HepG2 (cell line): Measurements from ENCODE around the gene RAB17. TPM values are rescaled to one million over a fixed set of nuclear protein-coding genes. Genes with fewer than 3 reads are reported as not detected.

ENCODE experiments used
- ARID2 ChIP-seq: sonication (generic); formaldehyde crosslinking; IDR thresholded peaks from 2 replicates; pipeline ENCODE4 v1.8.1; 2022; ENCODE audit warnings: mild to moderate bottlenecking, missing genetic modification reagents, borderline replicate concordance
- ARID5B ChIP-seq: IDR thresholded peaks from 2 replicates; pipeline ENCODE4 v1.4.0; 2020; ENCODE audit warnings: mild to moderate bottlenecking, missing genetic modification reagents
- ATM ChIP-seq: fragments of 450-650 bp; IDR thresholded peaks from 2 replicates; pipeline ENCODE4 v1.7.1; 2017; ENCODE audit warnings: mild to moderate bottlenecking, borderline replicate concordance
- BCL6 ChIP-seq: IDR thresholded peaks from 2 replicates; pipeline ENCODE4 v1.6.1; 2016; ENCODE audit warnings: missing genetic modification reagents, missing compliant biosample characterization
- BRCA1 ChIP-seq: sonication (generic); formaldehyde crosslinking; IDR thresholded peaks from 2 replicates; pipeline ENCODE4 v1.4.0; 2020; ENCODE audit warnings: missing genetic modification reagents
- DNMT1 ChIP-seq: sonication (generic); formaldehyde crosslinking; IDR thresholded peaks from 2 replicates; pipeline ENCODE4 v1.5.1; 2020; ENCODE audit warnings: mild to moderate bottlenecking, missing genetic modification reagents
- ETV5 ChIP-seq: IDR thresholded peaks from 2 replicates; pipeline ENCODE4 v1.6.1; 2018; ENCODE audit warnings: missing biosample characterization, missing genetic modification reagents, inconsistent platforms, borderline replicate concordance
- ETV6 ChIP-seq: sonication (generic); formaldehyde crosslinking; conservative IDR thresholded peaks from 2 replicates; pipeline ENCODE4 v1.4.0; 2020; ENCODE audit warnings: missing genetic modification reagents
- GATAD1 ChIP-seq: IDR thresholded peaks from 2 replicates; pipeline ENCODE4 v1.6.1; 2016; ENCODE audit warnings: missing genetic modification reagents, missing compliant biosample characterization
- GATAD2A ChIP-seq: IDR thresholded peaks from 2 replicates; pipeline ENCODE4 v1.6.1; 2016
- HMG20A ChIP-seq: IDR thresholded peaks from 2 replicates; pipeline ENCODE4 v1.6.1; 2016; ENCODE audit warnings: borderline replicate concordance
- NR2F2 ChIP-seq: IDR thresholded peaks from 2 replicates; pipeline ENCODE4 v1.6.1; 2012; ENCODE audit warnings: low read depth, inconsistent platforms, borderline replicate concordance
- RCOR2 ChIP-seq: IDR thresholded peaks from 2 replicates; pipeline ENCODE4 v1.6.1; 2016; ENCODE audit warnings: missing biosample characterization, missing genetic modification reagents
- RXRA ChIP-seq: sonication (generic); formaldehyde crosslinking; IDR thresholded peaks from 2 replicates; pipeline ENCODE4 v1.5.1; 2020; ENCODE audit warnings: missing genetic modification reagents
- SALL2 ChIP-seq: sonication (generic); formaldehyde crosslinking; IDR thresholded peaks from 2 replicates; pipeline ENCODE4 v1.8.1; 2023; ENCODE audit warnings: mild to moderate bottlenecking, missing genetic modification reagents, inconsistent platforms
- SRSF4 ChIP-seq: fragments of 200-400 bp; formaldehyde crosslinking; IDR thresholded peaks from one replicate; pipeline ENCODE4 v1.6.1; 2018; ENCODE audit warnings: mild to moderate bottlenecking, low read depth, low read length, moderate library complexity; ENCODE audit not compliant: poor library complexity, severe bottlenecking
- TCF7L2 ChIP-seq: IDR thresholded peaks from 2 replicates; pipeline ENCODE4 v1.6.1; 2011; ENCODE audit warnings: mild to moderate bottlenecking, low read depth, low read length, moderate library complexity
- TEAD3 ChIP-seq: optimal IDR thresholded peaks from 2 replicates; pipeline ENCODE3; 2016; ENCODE audit warnings: borderline replicate concordance
- ZFX ChIP-seq: sonication (generic); formaldehyde crosslinking; IDR thresholded peaks from 2 replicates; pipeline ENCODE4 v1.4.0; 2020; ENCODE audit warnings: mild to moderate bottlenecking, low read depth, missing genetic modification reagents, moderate library complexity
- ZNF10 ChIP-seq: sonication (generic); formaldehyde crosslinking; IDR thresholded peaks from 2 replicates; pipeline ENCODE4 v1.4.0; 2020; ENCODE audit warnings: mild to moderate bottlenecking, low read depth, missing genetic modification reagents, borderline replicate concordance
- ZNF12 ChIP-seq: sonication (generic); formaldehyde crosslinking; IDR thresholded peaks from 2 replicates; pipeline ENCODE4 v1.5.0; 2020; ENCODE audit warnings: missing genetic modification reagents
- ZNF263 ChIP-seq: sonication (generic); formaldehyde crosslinking; IDR thresholded peaks from 2 replicates; pipeline ENCODE4 v1.4.0; 2020; ENCODE audit warnings: missing genetic modification reagents
- ZNF451 ChIP-seq: sonication (generic); formaldehyde crosslinking; IDR thresholded peaks from 2 replicates; pipeline ENCODE4 v1.5.0; 2020; ENCODE audit warnings: mild to moderate bottlenecking, missing genetic modification reagents
- ZNF678 ChIP-seq: sonication (generic); formaldehyde crosslinking; IDR thresholded peaks from 2 replicates; pipeline ENCODE4 v1.4.0; 2020; ENCODE audit warnings: mild to moderate bottlenecking, missing genetic modification reagents
- ZNF703 ChIP-seq: sonication (generic); formaldehyde crosslinking; IDR thresholded peaks from 2 replicates; pipeline ENCODE4 v1.5.1; 2020; ENCODE audit warnings: missing genetic modification reagents, mild to moderate bottlenecking, moderate library complexity, borderline replicate concordance
- ZNF841 ChIP-seq: sonication (generic); formaldehyde crosslinking; IDR thresholded peaks from 2 replicates; pipeline ENCODE4 v1.8.1; 2023; ENCODE audit warnings: missing genetic modification reagents, borderline replicate concordance
- ZSCAN22 ChIP-seq: sonication (generic); formaldehyde crosslinking; IDR thresholded peaks from 2 replicates; pipeline ENCODE4 v1.4.0; 2020; ENCODE audit warnings: mild to moderate bottlenecking, missing genetic modification reagents
- polyA plus RNA-seq, 8 experiments: library from polyadenylated mRNA; depleted of rRNA in 3 of 8; stranded (reverse) in 7 of 8; unstranded in 1 of 8; fragments of >200 nt; fragmentation: Illumina TruSeq in 4 of 8; extraction: Trizol in 4 of 8; gene quantifications; 2 replicates each; pipeline versions ENCODE4 v1.2.1 to v1.2.3, GENCODE V29; 2011 to 2016; ENCODE audit warnings: low read depth in 4 of 8, missing spikeins in 1 of 8, mixed read lengths in 1 of 8; ENCODE audit not compliant: insufficient read depth in 1 of 8
- total RNA-seq, 5 experiments: library from RNA; depleted of rRNA; stranded (reverse); fragments of >200 nt; fragmentation: Illumina TruSeq; extraction: Trizol; gene quantifications; 2 replicates each; pipeline ENCODE4 v1.2.3, GENCODE V29; 2016; ENCODE audit warnings: low read depth in 1 of 5
- TF ChIP-seq, protein P1 (sequence below): sonication (generic); formaldehyde crosslinking; IDR thresholded peaks from 2 replicates; pipeline ENCODE4 v1.5.0; 2020; ENCODE audit warnings: mild to moderate bottlenecking, missing genetic modification reagents

RAB17 gene
- total and polyA plus RNA-seq, 2 of the 13 experiments (the other 11 are each of a cell fraction or from before 2014, with no cell fraction given), result 68.0 to 124 TPM

DNA sequence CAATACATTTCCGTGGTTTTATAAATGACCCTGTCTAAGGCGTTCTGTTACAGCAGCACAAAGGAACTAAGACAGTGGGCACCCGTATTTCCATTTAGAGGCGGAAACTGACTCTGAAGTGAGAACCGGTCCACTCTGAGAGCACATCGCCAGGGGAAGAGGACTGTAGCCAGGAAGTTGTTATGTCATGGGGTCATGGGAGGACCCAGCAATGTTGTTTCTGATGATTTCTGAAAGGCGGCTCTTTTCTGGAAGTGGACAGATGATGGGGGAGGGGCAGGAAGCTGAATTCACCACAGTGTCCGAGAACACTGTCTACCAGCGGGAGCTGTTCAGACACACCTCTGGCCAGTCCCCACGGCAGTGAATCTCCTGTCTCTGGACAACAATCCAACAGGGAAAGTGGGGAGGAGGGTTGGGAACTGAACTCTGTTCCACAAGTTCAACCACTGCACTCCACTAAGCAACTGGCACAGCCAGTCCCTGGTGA, 34.7 kb upstream of the RAB17 start (continued):
- TF ChIP-seq ARID5B (CRISPR knock-in tag) (peak; percentile 51; the same call in 1 of the 2 replicates), DNMT1 (CRISPR knock-in tag) (no peak), ZNF841 (CRISPR knock-in tag) (no peak), GATAD2A (CRISPR knock-in tag) (0 out of 2 replicates have a peak, but pooled peaks have one; percentile 22), TCF7L2 (no peak), ETV6 (CRISPR knock-in tag) (no peak), HMG20A (no peak), ZNF703 (no peak), SRSF4 (no peak), RCOR2 (CRISPR knock-in tag) (0 out of 2 replicates have a peak, but pooled peaks have one; percentile 31), RXRA (peak; percentile 20; the same call in 1 of the 2 replicates), GATAD1 (CRISPR knock-in tag) (0 out of 2 replicates have a peak, but pooled peaks have one; percentile 11), ZNF263 (CRISPR knock-in tag) (peak; percentile 81), NR2F2 (0 out of 2 replicates have a peak, but pooled peaks have one; percentile 19), SALL2 (CRISPR knock-in tag) (no peak), ZSCAN22 (CRISPR knock-in tag) (no peak), ZNF10 (no peak), ZNF678 (no peak), BRCA1 (CRISPR knock-in tag) (no peak), ZFX (CRISPR knock-in tag) (0 out of 2 replicates have a peak, but pooled peaks have one; percentile 16), BCL6 (peak; percentile 82), ETV5 (peak; percentile 39; the same call in 1 of the 2 replicates), ZNF12 (peak; percentile 80), ATM (no peak), ARID2 (CRISPR knock-in tag) (no peak), TEAD3 (CRISPR knock-in tag) (peak; percentile 61), ZNF451 (CRISPR knock-in tag) (no peak)
- TF ChIP-seq, protein P1, sequence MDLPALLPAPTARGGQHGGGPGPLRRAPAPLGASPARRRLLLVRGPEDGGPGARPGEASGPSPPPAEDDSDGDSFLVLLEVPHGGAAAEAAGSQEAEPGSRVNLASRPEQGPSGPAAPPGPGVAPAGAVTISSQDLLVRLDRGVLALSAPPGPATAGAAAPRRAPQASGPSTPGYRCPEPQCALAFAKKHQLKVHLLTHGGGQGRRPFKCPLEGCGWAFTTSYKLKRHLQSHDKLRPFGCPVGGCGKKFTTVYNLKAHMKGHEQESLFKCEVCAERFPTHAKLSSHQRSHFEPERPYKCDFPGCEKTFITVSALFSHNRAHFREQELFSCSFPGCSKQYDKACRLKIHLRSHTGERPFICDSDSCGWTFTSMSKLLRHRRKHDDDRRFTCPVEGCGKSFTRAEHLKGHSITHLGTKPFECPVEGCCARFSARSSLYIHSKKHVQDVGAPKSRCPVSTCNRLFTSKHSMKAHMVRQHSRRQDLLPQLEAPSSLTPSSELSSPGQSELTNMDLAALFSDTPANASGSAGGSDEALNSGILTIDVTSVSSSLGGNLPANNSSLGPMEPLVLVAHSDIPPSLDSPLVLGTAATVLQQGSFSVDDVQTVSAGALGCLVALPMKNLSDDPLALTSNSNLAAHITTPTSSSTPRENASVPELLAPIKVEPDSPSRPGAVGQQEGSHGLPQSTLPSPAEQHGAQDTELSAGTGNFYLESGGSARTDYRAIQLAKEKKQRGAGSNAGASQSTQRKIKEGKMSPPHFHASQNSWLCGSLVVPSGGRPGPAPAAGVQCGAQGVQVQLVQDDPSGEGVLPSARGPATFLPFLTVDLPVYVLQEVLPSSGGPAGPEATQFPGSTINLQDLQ, result no peak
